Adipose tissue (tissue), 3 donors: ENCODE results near the gene LDLRAD2. TPM values are rescaled to one million over a fixed set of nuclear protein-coding genes. Genes with fewer than 3 reads are reported as not detected.

ENCODE experiments used
- H3K27ac ChIP-seq: one replicate; pipeline ENCODE4 v1.5.1; 2013; ENCODE audit warnings: low read depth, low read length
- WGBS, 3 donors: extraction: QIAGEN DNeasy Blood & Tissue Kit; methylation state at CpG; one replicate each; pipeline ENCODE4 v1.1.7; 2013; 5-methylcytosine and 5-hydroxymethylcytosine counted together
- polyA plus RNA-seq, 3 donors: library from polyadenylated mRNA; stranded (reverse); fragments of 200-250 nt; gene quantifications; one replicate each; pipeline ENCODE4 v1.2.3, GENCODE V29; 2013
- donor health status: healthy with polysubstance abuse.
- donor health status: Bipolar disorder and iron deficiency.
- donor health status: healthy.

Gene LDLRAD2
- polyA plus RNA-seq, 3 donors, result 0.63 to 6.7 (median 2.9) TPM

DNA sequence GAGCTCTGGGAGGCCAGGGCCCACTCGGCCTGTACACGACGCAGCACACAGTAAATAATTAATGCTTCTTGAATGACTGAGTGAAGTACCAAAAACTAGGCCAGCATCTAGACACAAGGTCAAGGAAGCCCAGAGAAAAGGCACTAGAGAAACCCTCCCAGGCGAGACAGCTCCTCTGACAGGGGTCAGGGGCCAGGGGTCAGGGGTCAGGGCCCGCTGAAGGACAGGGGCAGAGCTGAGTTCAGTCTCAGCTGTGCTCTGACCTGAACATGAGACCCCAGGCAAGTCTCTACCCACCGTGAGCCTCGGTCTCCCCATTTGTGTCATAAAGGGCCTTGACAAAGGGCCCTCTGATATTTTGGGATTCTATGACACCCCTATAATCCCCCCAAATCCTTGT is 56.4 kb downstream of the LDLRAD2 start:
- H3K27ac ChIP-seq, result no peak overlapping the region

DNA sequence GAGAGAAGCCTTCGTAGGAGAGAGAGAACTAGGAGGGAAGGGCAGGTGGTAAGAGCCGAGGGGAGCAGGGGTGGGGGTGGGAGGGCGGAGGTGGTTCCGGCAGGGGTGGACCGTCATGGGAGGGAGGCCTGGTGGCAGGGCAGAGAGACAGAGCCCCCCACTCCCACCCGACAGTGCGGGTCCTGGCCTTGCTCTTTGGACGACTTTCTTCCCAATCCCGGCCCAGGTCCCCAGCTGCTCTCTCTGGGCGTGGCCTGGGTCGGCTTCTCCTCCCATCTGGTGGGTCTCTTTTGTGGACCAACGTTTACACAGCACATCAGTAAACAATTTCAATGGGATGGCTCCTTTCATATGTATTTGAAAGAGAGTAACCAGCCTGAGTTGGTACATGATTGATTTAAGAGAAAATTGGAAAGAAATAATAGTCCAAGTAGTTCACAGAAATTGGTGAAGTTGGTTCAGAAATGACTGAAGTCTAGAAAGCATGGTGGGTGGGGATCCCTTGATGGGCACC is 56.9 kb downstream of the LDLRAD2 start:
- no peak overlapping the region for H3K27ac ChIP-seq
- WGBS, 3 donors, result 74 to 84% (median 77%) methylated on average over 10 to 12 of the region's 12 CpGs

More for the DNA sequence above, 56.4 kb downstream of the LDLRAD2 start:
- WGBS, 3 donors, result 78 to 94% (median 92%) methylated on average over 7 of the region's 7 CpGs

DNA sequence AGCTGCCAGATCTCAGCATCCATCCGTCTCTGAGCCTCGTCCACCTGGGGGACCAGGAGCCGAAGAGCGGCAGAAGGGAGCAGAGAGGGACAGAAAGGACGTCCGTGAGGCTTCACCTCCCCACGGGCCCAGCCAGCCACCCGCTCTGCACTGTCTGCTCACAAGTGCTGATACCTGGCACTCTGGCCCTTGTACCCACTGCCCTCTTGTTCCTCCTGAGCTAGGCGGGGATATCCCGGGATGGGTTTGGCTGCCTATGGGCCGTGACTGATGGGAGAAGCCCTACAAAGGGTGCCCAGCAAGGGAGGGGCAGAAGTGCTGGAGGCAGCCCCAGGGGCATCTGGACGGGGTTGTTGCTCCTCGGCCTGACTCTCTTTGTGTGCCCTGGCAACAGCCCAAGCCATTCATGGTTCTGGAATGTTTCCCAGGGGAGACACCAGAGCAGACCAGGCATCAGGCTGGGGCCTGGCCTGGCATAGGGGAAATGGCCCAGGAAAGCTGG is 57.6 kb downstream of the LDLRAD2 start:
- no peak overlapping the region for H3K27ac ChIP-seq
- 61 to 71% (median 67%) methylated on average over 10 to 13 of the region's 13 CpGs for WGBS, 3 donors

DNA sequence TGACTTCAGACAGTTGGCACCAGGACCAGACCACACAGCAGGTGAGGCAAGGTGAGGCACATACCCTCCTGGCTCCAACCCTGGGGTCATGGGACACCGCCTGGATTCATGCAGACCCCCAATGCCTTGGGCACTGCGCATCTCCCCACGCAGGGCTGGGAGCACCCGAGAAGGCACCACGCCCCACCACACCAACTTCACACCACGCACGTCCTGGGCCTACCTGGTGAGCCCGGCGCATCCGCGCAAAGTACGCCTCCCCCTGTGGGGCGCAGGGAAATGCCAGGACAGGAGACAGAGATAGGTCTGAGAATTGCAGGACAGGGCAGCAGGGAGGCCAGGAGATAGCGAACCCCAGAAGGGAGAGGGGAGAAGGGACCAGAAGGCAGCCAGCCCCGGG is 58.5 kb downstream of the LDLRAD2 start:
- 93 to 96% (median 96%) methylated on average over 15 of the region's 15 CpGs for WGBS, 3 donors
- no peak overlapping the region for H3K27ac ChIP-seq

DNA sequence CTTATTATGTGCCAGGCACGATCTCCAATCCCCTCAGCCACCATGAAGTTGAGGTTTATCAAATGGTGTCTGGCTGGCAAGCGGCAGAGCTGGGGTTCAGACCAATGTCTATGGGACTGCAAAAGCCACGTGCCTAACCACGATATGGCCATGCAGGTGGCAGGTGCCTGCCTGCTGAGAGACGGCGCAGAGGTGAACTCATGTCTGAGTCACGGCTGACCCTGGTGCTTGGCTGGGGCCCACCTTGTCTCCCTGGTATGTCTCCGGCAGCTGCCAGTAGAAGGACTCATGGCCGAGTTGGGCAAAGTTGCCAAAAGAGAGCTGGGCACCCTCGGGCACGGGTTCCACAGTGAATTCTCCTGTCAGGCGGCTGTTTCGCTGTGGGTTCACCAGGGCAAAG is 59.9 kb downstream of the LDLRAD2 start:
- 76 to 90% (median 84%) methylated on average over 13 of the region's 13 CpGs for WGBS, 3 donors
- no peak overlapping the region for H3K27ac ChIP-seq

DNA sequence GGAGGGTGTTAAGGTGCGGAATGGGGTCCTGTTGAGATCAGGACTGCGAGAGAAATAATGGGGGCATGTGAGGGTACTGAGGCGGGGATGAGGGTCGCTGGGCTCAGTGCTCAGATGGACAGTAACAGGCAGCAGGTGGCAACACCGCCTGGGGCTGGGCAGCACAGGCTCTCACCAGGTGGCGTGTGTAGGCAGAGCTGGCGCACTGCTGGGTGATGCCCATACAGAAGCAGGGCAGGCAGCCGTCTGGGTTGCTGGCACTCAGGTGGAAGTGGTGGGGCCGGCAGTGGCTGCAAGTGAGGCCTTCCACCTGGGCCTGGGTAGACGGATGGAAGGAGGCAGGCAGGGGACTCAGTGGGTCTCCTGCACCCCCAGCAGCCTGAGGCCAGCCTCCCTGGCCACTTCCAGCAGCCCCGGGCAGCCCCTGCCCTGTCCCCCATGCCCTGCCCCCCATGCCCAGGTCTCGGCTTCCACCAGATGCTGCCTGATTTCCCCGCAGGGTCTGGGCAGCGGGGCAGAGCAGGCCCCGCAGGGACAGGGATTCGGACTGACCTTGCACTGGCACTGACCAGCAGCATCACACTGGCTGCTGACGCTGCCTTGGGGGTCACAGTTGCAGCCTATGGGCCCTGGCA is 60.5 kb downstream of the LDLRAD2 start:
- 89 to 90% (median 90%) methylated on average over 14 to 17 of the region's 17 CpGs for WGBS, 3 donors
- H3K27ac ChIP-seq, result no peak overlapping the region

DNA sequence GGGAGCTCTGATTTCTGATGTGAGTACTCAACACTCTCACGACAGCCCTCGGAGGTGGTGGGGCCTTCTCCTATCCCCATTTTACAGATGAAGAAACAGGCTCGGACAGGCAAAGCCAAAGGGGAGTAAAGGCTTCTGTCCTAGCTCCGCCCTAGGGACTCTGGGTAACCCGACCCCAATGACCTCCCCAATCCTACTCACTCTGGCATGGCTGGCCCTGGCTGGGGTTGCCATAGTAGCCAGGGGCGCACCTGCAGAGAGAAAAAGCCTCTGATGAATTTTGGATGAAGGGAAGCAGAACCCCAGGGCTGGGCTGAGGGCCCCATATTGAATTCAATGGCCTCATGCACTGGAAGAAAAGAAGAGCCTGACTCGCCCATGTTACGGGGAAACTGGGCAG is 61.1 kb downstream of the LDLRAD2 start:
- 87 to 92% (median 88%) methylated on average over 8 of the region's 8 CpGs for WGBS, 3 donors
- no peak overlapping the region for H3K27ac ChIP-seq

DNA sequence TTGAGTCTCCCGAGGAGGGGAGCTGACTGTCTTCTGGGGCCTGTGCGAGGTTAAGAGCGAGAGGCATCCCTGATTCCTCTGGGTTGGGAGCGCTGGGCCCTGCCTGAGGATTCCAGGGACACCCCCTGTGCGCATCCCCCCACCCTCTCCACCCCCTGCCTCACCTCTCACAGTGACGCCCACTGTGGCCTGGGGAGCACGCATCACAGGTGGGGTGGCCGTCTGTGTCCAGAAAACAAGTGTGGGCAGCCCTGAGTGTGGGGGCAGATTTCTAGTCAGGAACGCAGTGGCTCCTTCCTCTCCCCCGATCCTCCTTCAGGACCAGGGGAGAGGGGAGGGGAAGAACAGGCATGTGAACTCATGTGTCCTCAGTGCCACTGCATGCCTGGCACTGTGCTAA is 61.7 kb downstream of the LDLRAD2 start:
- 92% methylated on average over 8 to 10 of the region's 10 CpGs for WGBS, 3 donors
- no peak overlapping the region for H3K27ac ChIP-seq

DNA sequence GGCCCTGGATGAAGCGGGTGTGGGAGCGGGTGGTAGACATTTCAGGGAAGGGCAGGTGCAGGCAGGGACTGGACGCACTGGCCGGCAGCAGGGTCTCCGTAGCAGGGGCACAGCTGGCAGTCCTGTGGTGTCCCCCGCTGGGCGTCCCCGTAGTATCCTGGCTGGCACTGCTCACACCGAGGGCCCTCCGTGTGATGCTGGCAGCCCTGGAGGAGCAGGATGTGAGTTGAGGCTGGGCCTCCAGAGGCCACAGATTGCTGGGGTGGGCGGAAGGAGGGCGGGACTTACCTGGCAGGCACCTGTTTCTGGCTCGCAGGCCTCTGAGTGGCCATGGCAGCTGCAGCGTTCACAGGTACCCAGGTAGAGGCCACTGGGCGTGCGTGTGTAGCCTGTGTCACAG is 62.3 kb downstream of the LDLRAD2 start:
- 78 to 87% (median 83%) methylated on average over 16 of the region's 16 CpGs for WGBS, 3 donors

More for the DNA sequence above, 62.3 kb downstream of the LDLRAD2 start:
- no peak overlapping the region for H3K27ac ChIP-seq

Other genes starting within 250 kb of the LDLRAD2 start
- 10 to 100 TPM in 1 of 3 donors, 1 to 10 TPM in 1, under 1 TPM in 1; 0.45 to 65.5 (median 6.9) TPM for gene RAP1GAP, start 142.9 kb upstream of the LDLRAD2 start, polyA plus RNA-seq
- gene USP48, start 29.1 kb upstream of the LDLRAD2 start, polyA plus RNA-seq, result 10 to 100 TPM; 13.0 to 20.5 (median 14.8) TPM
- 100 to 1,000 TPM in 2 of 3 donors, 10 to 100 TPM in 1; 34.7 to 225 (median 214) TPM for gene HSPG2, start 125.0 kb downstream of the LDLRAD2 start, polyA plus RNA-seq
- gene CELA3B, start 164.8 kb downstream of the LDLRAD2 start, polyA plus RNA-seq, result over 10,000 TPM in 1 of 3 donors, 1 to 10 TPM in 2; 1.2 to 11,522 (median 8.1) TPM
- gene CELA3A, start 189.4 kb downstream of the LDLRAD2 start, polyA plus RNA-seq, result over 10,000 TPM in 1 of 3 donors, 10 to 100 TPM in 1, 1 to 10 TPM in 1; 5.3 to 36,211 (median 17.7) TPM
- gene CDC42, start 240.4 kb downstream of the LDLRAD2 start, polyA plus RNA-seq, result 100 to 1,000 TPM in 2 of 3 donors, 10 to 100 TPM in 1; 55.3 to 184 (median 159) TPM